Neural progenitor cell (in vitro differentiated cells): ENCODE measurements around the gene PTPRT.

Experiments used
- CTCF ChIP-seq: fragments of 200-600 bp; sonication (generic); IDR thresholded peaks from 2 replicates; pipeline ENCODE4 v1.5.1; 2017; ENCODE audit warnings: antibody characterized with exemption, mild to moderate bottlenecking
- EZH2 ChIP-seq: fragments of 200-600 bp; sonication (generic); IDR thresholded peaks from 2 replicates; pipeline ENCODE4 v1.6.1; 2017; ENCODE audit warnings: antibody characterized with exemption, mild to moderate bottlenecking, moderate library complexity

GRCh38 chr20:42756991-42757390 lies 432.7 kb downstream of the PTPRT start:
- TF ChIP-seq CTCF = no peak
- no peak for TF ChIP-seq EZH2
